Natural killer cell (primary cell): Measurements from ENCODE around the gene NPHP1. TPM values are rescaled to one million over a fixed set of nuclear protein-coding genes. Genes with fewer than 3 reads are reported as not detected.

Experiments
- ATAC-seq, 3 donors: fragments of 150-1000 bp in 2 of 3; fragments of 200-7000 bp in 1 of 3; cut with Tn5 transposase; 1 replicate in 1 of 3; 2 replicates in 2 of 3; pipeline ENCODE4 v1.10.0; 2021; ENCODE audit warnings: mild to moderate bottlenecking in 2 of 3, moderate library complexity in 2 of 3
- DNase-seq, 2 donors: peaks; one replicate each; pipeline versions ENCODE4 v3.0.0 to v3.0.0-alpha.2; 2013 to 2021; ENCODE audit warnings: mixed read lengths in 1 of 2
- H3K27ac ChIP-seq: one replicate; pipeline ENCODE4 v1.5.1; 2013; ENCODE audit warnings: mild to moderate bottlenecking, low read length
- H3K27me3 ChIP-seq: one replicate; pipeline ENCODE4 v1.6.1; 2013; ENCODE audit warnings: low read length; ENCODE audit not compliant: control insufficient read depth, insufficient read depth
- H3K36me3 ChIP-seq: one replicate; pipeline ENCODE4 v1.6.1; 2013; ENCODE audit warnings: low read length; ENCODE audit not compliant: control insufficient read depth, insufficient read depth
- H3K4me1 ChIP-seq: one replicate; pipeline ENCODE4 v1.6.1; 2013; ENCODE audit warnings: low read length; ENCODE audit not compliant: control insufficient read depth, insufficient read depth
- H3K4me3 ChIP-seq: one replicate; pipeline ENCODE4 v1.5.1; 2013; ENCODE audit warnings: low read length
- H3K9me3 ChIP-seq: one replicate; pipeline ENCODE4 v1.6.1; 2013; ENCODE audit warnings: low read length; ENCODE audit not compliant: control insufficient read depth, insufficient read depth
- H3K27ac Mint-ChIP-seq, 2 donors: one replicate each; pipeline ENCODE4 v1.8.0; 2022; ENCODE audit warnings: mild to moderate bottlenecking in 2 of 2, mixed read lengths in 2 of 2, moderate library complexity in 1 of 2
- H3K27me3 Mint-ChIP-seq, 2 donors: one replicate each; pipeline ENCODE4 v1.8.0; 2022; ENCODE audit warnings: low read depth in 2 of 2, mixed read lengths in 2 of 2
- H3K36me3 Mint-ChIP-seq: one replicate; pipeline ENCODE4 v1.8.0; 2022; ENCODE audit warnings: mixed read lengths
- H3K4me1 Mint-ChIP-seq, 2 donors: one replicate each; pipeline ENCODE4 v1.8.0; 2022; ENCODE audit warnings: mixed read lengths in 2 of 2
- H3K4me3 Mint-ChIP-seq: one replicate; pipeline ENCODE4 v1.8.0; 2022; ENCODE audit warnings: mild to moderate bottlenecking, moderate library complexity, mixed read lengths
- H3K9me3 Mint-ChIP-seq, 2 donors: one replicate each; pipeline ENCODE4 v1.8.0; 2022; ENCODE audit warnings: mixed read lengths in 2 of 2
- WGBS: methylation state at CpG from one replicate; pipeline ENCODE4 v1.1.7; 2013; ENCODE audit warnings: missing lambda C conversion rate; ENCODE audit not compliant: insufficient coverage; 5-methylcytosine and 5-hydroxymethylcytosine counted together
- intact Hi-C: fragments of 100-400 bp; cut with micrococcal nuclease; formaldehyde crosslinking; loops from one replicate; pipeline ENCODE4 v1.14.2; 2022
- total RNA-seq, 4 donors: library from RNA; stranded (reverse); fragments of 120-200 nt in 1 of 4; gene quantifications; one replicate each; pipeline versions ENCODE4 v1.2.3 to v1.2.4, GENCODE V29; 2013 to 2022
- TF ChIP-seq, protein P1 (sequence below): fragments of 200-600 bp; IDR thresholded peaks from one replicate; pipeline ENCODE4 v1.8.0; 2022; ENCODE audit warnings: antibody characterized with exemption

NPHP1 gene
- total RNA-seq, 3 donors from 2014 or later (not counting 1 experiment from before 2014, with no cell fraction given): 0.11 to 0.30 (median 0.24) TPM

DNA sequence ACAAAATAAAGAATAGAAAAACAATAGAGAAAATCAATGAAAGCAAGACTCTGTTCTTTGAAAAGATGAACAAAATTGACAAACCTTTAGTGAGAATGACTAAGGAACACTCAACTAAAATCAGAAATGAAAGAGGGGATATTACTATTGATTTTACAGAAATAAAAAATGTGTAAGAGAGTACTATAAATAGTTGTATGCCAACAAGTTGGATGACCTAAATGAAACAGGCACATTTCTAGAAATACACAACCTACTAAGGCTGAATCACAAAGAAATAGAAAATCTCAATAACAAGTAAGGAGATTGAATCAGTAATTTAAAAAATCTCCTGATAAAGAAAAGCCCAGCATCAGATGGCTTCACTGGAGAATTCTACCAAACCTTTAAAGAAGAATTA is 70.8 kb downstream of the NPHP1 start:
- no peaks in the 10 kb centered on the region for H3K4me1 ChIP-seq
- Mint-ChIP-seq H3K36me3 (peaks cover 9% of the 10 kb centered on the region), H3K27ac (no peak overlapping the region), H3K4me3 (no peak overlapping the region), H3K9me3 (peaks cover 6 to 12% of the 10 kb centered on the region in 2 donors), H3K27me3 (peaks cover 6 to 12% of the 10 kb centered on the region in 2 donors), H3K4me1 (no peaks in the 10 kb centered on the region)
- no peaks in the 10 kb centered on the region for H3K9me3 ChIP-seq
- ATAC-seq: no peak
- no peak for DNase-seq
- intact Hi-C loops: no loop called here
- no peaks in the 10 kb centered on the region for H3K27me3 ChIP-seq
- H3K27ac ChIP-seq: no peak overlapping the region
- no peaks in the 10 kb centered on the region for H3K36me3 ChIP-seq
- TF ChIP-seq, protein P1, sequence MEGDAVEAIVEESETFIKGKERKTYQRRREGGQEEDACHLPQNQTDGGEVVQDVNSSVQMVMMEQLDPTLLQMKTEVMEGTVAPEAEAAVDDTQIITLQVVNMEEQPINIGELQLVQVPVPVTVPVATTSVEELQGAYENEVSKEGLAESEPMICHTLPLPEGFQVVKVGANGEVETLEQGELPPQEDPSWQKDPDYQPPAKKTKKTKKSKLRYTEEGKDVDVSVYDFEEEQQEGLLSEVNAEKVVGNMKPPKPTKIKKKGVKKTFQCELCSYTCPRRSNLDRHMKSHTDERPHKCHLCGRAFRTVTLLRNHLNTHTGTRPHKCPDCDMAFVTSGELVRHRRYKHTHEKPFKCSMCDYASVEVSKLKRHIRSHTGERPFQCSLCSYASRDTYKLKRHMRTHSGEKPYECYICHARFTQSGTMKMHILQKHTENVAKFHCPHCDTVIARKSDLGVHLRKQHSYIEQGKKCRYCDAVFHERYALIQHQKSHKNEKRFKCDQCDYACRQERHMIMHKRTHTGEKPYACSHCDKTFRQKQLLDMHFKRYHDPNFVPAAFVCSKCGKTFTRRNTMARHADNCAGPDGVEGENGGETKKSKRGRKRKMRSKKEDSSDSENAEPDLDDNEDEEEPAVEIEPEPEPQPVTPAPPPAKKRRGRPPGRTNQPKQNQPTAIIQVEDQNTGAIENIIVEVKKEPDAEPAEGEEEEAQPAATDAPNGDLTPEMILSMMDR: no peak
- no peak overlapping the region for H3K4me3 ChIP-seq

DNA sequence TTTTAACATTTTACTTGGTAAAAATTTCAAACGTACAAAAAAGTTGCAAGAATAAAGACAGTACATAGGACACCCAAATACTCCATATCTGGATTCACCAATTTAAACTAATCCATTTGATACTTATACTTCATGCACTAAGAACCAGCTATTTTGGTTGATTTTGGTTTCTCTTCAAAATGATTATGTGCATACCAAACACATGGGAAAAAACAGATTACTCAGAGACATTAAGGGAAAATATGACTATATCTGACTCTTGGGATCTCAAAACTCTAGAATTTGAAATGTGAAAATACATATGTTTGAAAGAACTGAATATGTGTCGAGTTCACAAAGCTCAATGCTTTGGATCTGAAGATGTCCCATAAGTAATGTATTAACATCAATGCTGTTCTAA is 73.6 kb downstream of the NPHP1 start:
- peaks cover 9% of the 10 kb centered on the region for H3K36me3 Mint-ChIP-seq
- DNase-seq (no peak), ATAC-seq (no peak)
- 86% methylated on average over 1 of the region's 2 CpGs for WGBS
- no peaks in the 10 kb centered on the region for H3K4me1 Mint-ChIP-seq
- H3K9me3 ChIP-seq: no peaks in the 10 kb centered on the region
- no peaks in the 10 kb centered on the region for H3K4me1 ChIP-seq
- H3K27me3 ChIP-seq: no peaks in the 10 kb centered on the region
- intact Hi-C loops: no loop called here
- H3K27me3 Mint-ChIP-seq: peaks cover 6 to 19% of the 10 kb centered on the region in 2 donors
- no peaks in the 10 kb centered on the region for H3K36me3 ChIP-seq
- TF ChIP-seq, protein P1: no peak
- no peak overlapping the region for H3K4me3 Mint-ChIP-seq
- H3K27ac Mint-ChIP-seq: no peak overlapping the region
- H3K4me3 ChIP-seq: no peak overlapping the region
- H3K9me3 Mint-ChIP-seq: peaks cover 6 to 12% of the 10 kb centered on the region in 2 donors
- H3K27ac ChIP-seq: no peak overlapping the region

DNA sequence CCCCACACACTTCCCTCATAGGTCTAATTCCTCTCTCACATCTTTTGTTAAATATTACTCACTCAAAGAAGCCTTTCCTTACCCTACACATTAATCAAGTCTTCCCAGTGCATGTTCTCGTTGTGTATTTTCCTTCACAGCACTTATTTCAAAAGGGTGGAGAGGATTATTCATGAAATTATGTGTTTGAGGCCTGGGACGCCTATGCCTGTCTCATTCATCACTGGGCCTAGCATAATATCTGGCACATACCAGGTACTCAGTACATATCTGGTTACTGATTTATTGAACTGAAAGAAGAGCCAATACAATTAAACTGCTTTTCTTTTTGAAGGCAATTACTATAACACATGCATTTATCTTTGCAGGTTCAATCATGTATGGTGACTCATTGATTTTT is 74.1 kb downstream of the NPHP1 start:
- Mint-ChIP-seq H3K4me1 (no peaks in the 10 kb centered on the region), H3K9me3 (peaks cover 6 to 12% of the 10 kb centered on the region in 2 donors), H3K27ac (no peak overlapping the region), H3K4me3 (no peak overlapping the region), H3K36me3 (peaks cover 9% of the 10 kb centered on the region), H3K27me3 (peaks cover 6 to 19% of the 10 kb centered on the region in 2 donors)
- TF ChIP-seq, protein P1: no peak
- Histone ChIP-seq H3K27ac (no peak overlapping the region), H3K9me3 (no peaks in the 10 kb centered on the region), H3K4me3 (no peak overlapping the region), H3K27me3 (no peaks in the 10 kb centered on the region), H3K4me1 (no peaks in the 10 kb centered on the region), H3K36me3 (no peaks in the 10 kb centered on the region)
- DNase-seq (no peak), ATAC-seq (no peak)
- WGBS: 80% methylated on average over 1 of the region's 2 CpGs
- intact Hi-C loops: no loop called here

DNA sequence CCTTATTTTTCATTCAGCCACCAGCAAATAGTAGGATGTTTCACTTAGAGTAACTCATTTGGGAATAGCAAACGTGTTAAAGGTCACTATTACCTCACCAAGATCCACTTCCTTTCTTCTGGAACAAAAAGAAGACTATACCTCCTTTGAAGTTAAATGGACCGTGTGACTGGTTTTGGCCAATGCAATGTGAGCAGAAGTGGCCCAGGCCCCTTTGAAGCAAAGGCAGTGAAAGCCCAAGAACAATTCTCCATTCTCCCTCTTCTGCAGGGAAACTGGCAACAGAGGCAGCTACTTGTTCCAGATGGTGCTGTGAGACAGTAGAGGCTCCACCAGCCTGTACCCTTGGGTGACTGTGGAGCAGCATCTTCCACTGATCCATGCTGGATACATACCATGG is 77.9 kb downstream of the NPHP1 start:
- Histone ChIP-seq H3K4me3 (no peak overlapping the region), H3K36me3 (no peaks in the 10 kb centered on the region), H3K27ac (no peak overlapping the region), H3K27me3 (no peaks in the 10 kb centered on the region), H3K4me1 (no peaks in the 10 kb centered on the region), H3K9me3 (no peaks in the 10 kb centered on the region)
- H3K27ac Mint-ChIP-seq: no peak overlapping the region
- ATAC-seq: no peak
- intact Hi-C loops: no loop called here
- no peaks in the 10 kb centered on the region for H3K36me3 Mint-ChIP-seq
- peaks cover 3 to 7% of the 10 kb centered on the region in 2 donors for H3K27me3 Mint-ChIP-seq
- H3K4me1 Mint-ChIP-seq: no peaks in the 10 kb centered on the region
- H3K4me3 Mint-ChIP-seq: no peak overlapping the region
- WGBS: 86% methylated on average over 2 of the region's 2 CpGs
- no peak for DNase-seq
- H3K9me3 Mint-ChIP-seq: no peaks in the 10 kb centered on the region
- TF ChIP-seq, protein P1: no peak
